ENCODE results near the gene ZBTB46.

DNA sequence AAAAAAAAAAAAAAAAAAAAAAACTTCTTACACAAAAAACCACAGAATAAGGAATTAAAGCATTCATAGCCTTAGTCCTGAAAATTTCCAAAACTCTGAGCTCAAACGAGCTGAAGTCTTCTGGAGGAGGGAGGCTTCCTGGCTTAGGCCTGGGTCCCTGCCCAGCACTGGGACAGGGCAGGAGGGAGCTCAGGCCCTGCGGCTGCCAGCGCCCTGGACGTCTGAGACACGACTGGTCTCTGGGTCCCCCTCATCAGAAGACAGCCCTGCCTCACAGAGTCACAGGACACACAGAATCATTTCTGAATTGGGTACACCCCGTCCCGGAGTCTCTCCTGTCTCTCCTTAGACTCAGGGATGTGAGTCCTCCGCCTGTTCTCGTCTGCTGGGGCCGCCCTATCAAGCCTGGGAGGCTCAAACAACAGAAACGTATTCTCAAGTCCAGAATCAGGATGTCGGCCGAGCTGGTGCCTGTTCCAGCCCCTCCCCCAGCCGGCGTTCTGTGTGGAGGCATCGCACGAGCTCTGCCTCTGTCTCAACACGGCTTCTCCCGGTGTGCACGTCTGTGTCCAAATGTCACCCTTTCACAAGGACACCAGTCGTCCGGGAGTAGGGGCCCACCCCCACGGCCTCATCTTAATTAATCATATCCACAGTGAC, 39.4 kb downstream of the ZBTB46 start:
- no peak for TF ChIP-seq EZH2phosphoT487 (IDR thresholded peaks at IDR 0.05; ENCODE audit: borderline replicate concordance)
- TF ChIP-seq, protein P1, sequence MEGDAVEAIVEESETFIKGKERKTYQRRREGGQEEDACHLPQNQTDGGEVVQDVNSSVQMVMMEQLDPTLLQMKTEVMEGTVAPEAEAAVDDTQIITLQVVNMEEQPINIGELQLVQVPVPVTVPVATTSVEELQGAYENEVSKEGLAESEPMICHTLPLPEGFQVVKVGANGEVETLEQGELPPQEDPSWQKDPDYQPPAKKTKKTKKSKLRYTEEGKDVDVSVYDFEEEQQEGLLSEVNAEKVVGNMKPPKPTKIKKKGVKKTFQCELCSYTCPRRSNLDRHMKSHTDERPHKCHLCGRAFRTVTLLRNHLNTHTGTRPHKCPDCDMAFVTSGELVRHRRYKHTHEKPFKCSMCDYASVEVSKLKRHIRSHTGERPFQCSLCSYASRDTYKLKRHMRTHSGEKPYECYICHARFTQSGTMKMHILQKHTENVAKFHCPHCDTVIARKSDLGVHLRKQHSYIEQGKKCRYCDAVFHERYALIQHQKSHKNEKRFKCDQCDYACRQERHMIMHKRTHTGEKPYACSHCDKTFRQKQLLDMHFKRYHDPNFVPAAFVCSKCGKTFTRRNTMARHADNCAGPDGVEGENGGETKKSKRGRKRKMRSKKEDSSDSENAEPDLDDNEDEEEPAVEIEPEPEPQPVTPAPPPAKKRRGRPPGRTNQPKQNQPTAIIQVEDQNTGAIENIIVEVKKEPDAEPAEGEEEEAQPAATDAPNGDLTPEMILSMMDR (IDR thresholded peaks at IDR 0.05 in 2 of 3, conservative IDR thresholded peaks at IDR 0.05 in 1 of 3; ENCODE audit: borderline replicate concordance in 1 of 3, insufficient read depth in 1 of 3, low read depth in 2 of 3, low read length in 2 of 3): no peak
- no peak for TF ChIP-seq POLR2A (IDR thresholded peaks at IDR 0.05; ENCODE audit: borderline replicate concordance, extremely low read depth, insufficient read depth, insufficient read length)
- no peak for TF ChIP-seq CEBPB (IDR thresholded peaks at IDR 0.05; ENCODE audit: low read depth)
- TF ChIP-seq SP1 (IDR thresholded peaks at IDR 0.05; ENCODE audit: low read depth): no peak
- no peak for TF ChIP-seq EGR1 (IDR thresholded peaks at IDR 0.05; ENCODE audit: low read depth)
- TF ChIP-seq YY1 (IDR thresholded peaks at IDR 0.05; ENCODE audit: extremely low read depth, insufficient replicate concordance, low read depth, low read length): no peak
- TF ChIP-seq, protein P2, sequence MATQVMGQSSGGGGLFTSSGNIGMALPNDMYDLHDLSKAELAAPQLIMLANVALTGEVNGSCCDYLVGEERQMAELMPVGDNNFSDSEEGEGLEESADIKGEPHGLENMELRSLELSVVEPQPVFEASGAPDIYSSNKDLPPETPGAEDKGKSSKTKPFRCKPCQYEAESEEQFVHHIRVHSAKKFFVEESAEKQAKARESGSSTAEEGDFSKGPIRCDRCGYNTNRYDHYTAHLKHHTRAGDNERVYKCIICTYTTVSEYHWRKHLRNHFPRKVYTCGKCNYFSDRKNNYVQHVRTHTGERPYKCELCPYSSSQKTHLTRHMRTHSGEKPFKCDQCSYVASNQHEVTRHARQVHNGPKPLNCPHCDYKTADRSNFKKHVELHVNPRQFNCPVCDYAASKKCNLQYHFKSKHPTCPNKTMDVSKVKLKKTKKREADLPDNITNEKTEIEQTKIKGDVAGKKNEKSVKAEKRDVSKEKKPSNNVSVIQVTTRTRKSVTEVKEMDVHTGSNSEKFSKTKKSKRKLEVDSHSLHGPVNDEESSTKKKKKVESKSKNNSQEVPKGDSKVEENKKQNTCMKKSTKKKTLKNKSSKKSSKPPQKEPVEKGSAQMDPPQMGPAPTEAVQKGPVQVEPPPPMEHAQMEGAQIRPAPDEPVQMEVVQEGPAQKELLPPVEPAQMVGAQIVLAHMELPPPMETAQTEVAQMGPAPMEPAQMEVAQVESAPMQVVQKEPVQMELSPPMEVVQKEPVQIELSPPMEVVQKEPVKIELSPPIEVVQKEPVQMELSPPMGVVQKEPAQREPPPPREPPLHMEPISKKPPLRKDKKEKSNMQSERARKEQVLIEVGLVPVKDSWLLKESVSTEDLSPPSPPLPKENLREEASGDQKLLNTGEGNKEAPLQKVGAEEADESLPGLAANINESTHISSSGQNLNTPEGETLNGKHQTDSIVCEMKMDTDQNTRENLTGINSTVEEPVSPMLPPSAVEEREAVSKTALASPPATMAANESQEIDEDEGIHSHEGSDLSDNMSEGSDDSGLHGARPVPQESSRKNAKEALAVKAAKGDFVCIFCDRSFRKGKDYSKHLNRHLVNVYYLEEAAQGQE (IDR thresholded peaks at IDR 0.05; ENCODE audit: low read depth): no peak
- TF ChIP-seq JUND (IDR thresholded peaks at IDR 0.05): no peak
- TF ChIP-seq POLR2AphosphoS5 (IDR thresholded peaks at IDR 0.05; ENCODE audit: low read depth, low read length): no peak
- no peak for TF ChIP-seq EZH2 (IDR thresholded peaks at IDR 0.05)
- TF ChIP-seq, protein P3, sequence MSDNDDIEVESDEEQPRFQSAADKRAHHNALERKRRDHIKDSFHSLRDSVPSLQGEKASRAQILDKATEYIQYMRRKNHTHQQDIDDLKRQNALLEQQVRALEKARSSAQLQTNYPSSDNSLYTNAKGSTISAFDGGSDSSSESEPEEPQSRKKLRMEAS (IDR thresholded peaks at IDR 0.05): no peak

Data from HCT116 (cell line).